HG03066 (cell line): ENCODE data around the gene BRD3.

Experiments
- ATAC-seq: cut with Tn5 transposase; IDR thresholded peaks from one replicate; pipeline ENCODE4 v1.9.1; 2021; ENCODE audit warnings: low read depth; ENCODE audit not compliant: unreplicated experiment

The BRD3 gene

GRCh38 chr9:134040781-134041648 lies 26.8 kb downstream of the BRD3 start:
- ATAC-seq = no peak

GRCh38 chr9:134040176-134040565 lies 27.7 kb downstream of the BRD3 start:
- ATAC-seq = no peak

- no peak for ATAC-seq
Observed at GRCh38 chr9:134039386-134040175, 28.2 kb downstream of the BRD3 start.

- ATAC-seq = no peak
Observed at GRCh38 chr9:134037641-134038040, 30.2 kb downstream of the BRD3 start.

- ATAC-seq = no peak
Observed at GRCh38 chr9:134036130-134036529, 31.7 kb downstream of the BRD3 start.

- ATAC-seq = no peak
Observed at GRCh38 chr9:134035041-134036039, 32.5 kb downstream of the BRD3 start.

GRCh38 chr9:134034215-134035040 lies 33.4 kb downstream of the BRD3 start:
- ATAC-seq = no peak

- no peak for ATAC-seq
Observed at GRCh38 chr9:134033516-134034214, 34.2 kb downstream of the BRD3 start.

GRCh38 chr9:134032456-134033222 lies 35.2 kb downstream of the BRD3 start:
- no peak for ATAC-seq

- no peak for ATAC-seq
Observed at GRCh38 chr9:134031783-134032182, 36.0 kb downstream of the BRD3 start.

GRCh38 chr9:134030821-134031470 lies 36.9 kb downstream of the BRD3 start:
- no peak for ATAC-seq

GRCh38 chr9:134029248-134030226 lies 38.3 kb downstream of the BRD3 start:
- ATAC-seq = no peak

- ATAC-seq = no peak
Observed at GRCh38 chr9:134028575-134029247, 39.1 kb downstream of the BRD3 start.

GRCh38 chr9:134028076-134028475 lies 39.8 kb downstream of the BRD3 start:
- ATAC-seq = no peak

GRCh38 chr9:134027561-134027960 lies 40.3 kb downstream of the BRD3 start:
- no peak for ATAC-seq

GRCh38 chr9:134026981-134027380 lies 40.8 kb downstream of the BRD3 start:
- no peak for ATAC-seq
